ENCODE results near the gene RAPGEF6.

The RAPGEF6 gene

GRCh38 chr5:131379723-131380122, 255.3 kb downstream of the RAPGEF6 start:
- DNase-seq (ENCODE audit: low read depth in 1 of 2, low spot score in 1 of 2): peak in 1 of 2 experiments; percentile 10
- no peak for TF ChIP-seq REST (IDR thresholded peaks at IDR 0.05; ENCODE audit: insufficient replicate concordance, low read depth)
- peak; percentile 66; the same call in 1 of the 2 replicates for TF ChIP-seq SPI1 (IDR thresholded peaks at IDR 0.05; ENCODE audit: borderline replicate concordance, low read depth)

DNA sequence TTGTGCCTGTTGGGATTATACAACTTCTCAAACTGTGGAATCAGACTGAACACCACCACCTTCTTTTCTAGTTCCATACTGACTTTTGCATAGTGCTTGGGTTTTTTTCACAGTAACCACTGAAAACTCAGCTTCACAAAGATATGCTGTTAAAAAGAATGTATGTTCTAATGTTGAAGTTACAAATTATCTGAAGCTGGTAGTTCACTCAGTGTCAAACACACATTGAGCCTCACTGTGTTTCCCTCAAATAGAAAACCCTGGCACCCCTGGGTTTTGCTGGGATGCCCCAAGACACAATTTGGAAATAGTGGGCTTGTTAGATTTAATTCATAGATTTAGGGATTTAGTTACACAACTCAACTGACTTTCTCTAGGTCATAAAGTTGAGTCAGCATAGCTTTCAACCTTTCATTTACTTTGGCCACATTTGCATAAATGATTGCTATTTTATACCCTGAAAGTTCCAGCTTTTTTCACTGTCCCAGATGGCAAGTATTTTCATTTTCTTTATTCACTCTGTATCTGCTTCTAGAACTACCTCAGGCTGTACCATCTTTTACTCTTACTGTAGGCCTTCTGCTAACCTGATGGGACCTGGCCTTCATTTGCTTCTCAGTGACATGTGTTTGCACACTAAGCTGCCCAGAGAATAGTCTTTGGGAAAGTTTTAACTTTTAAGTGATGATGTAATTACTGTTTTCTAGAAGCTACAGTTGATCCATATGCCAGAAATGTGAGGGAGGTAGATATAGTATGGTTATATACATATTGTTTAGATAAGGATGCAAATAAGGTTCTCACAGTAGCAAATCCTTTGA, 256.1 kb downstream of the RAPGEF6 start:
- H3K27ac ChIP-seq (replicated peaks): peak overlapping the region; percentile 66
- H3K4me3 ChIP-seq (replicated peaks; ENCODE audit: insufficient read depth, low read length): no peak overlapping the region

More at GRCh38 chr5:131379723-131380122, 255.3 kb downstream of the RAPGEF6 start:
- peak overlapping the region; percentile 66 for H3K27ac ChIP-seq (replicated peaks)
- no peak overlapping the region for H3K4me3 ChIP-seq (replicated peaks; ENCODE audit: insufficient read depth, low read length)
- no peaks in the 10 kb centered on the region for H3K27me3 ChIP-seq (ENCODE audit: insufficient read depth, poor library complexity, severe bottlenecking)

GRCh38 chr5:131377785-131378325, 257.2 kb downstream of the RAPGEF6 start:
- Histone ChIP-seq H3K27me3 (ENCODE audit: insufficient read depth, poor library complexity, severe bottlenecking) (no peaks in the 10 kb centered on the region), H3K27ac (replicated peaks) (peak overlapping the region; percentile 66; the same call in 1 of the 2 replicates)

More for the DNA sequence above, 256.1 kb downstream of the RAPGEF6 start:
- H3K27me3 ChIP-seq (ENCODE audit: insufficient read depth, poor library complexity, severe bottlenecking): no peaks in the 10 kb centered on the region
- no peak for DNase-seq (ENCODE audit: low read depth in 1 of 2, low spot score in 1 of 2)
- TF ChIP-seq POLR2AphosphoS5 (IDR thresholded peaks at IDR 0.05; ENCODE audit: low read depth) (no peak), SPI1 (IDR thresholded peaks at IDR 0.05; ENCODE audit: borderline replicate concordance, low read depth) (no peak), REST (IDR thresholded peaks at IDR 0.05; ENCODE audit: insufficient replicate concordance, low read depth) (no peak), GABPA (IDR thresholded peaks at IDR 0.05; ENCODE audit: low read depth) (no peak)
- TF ChIP-seq, protein P1, sequence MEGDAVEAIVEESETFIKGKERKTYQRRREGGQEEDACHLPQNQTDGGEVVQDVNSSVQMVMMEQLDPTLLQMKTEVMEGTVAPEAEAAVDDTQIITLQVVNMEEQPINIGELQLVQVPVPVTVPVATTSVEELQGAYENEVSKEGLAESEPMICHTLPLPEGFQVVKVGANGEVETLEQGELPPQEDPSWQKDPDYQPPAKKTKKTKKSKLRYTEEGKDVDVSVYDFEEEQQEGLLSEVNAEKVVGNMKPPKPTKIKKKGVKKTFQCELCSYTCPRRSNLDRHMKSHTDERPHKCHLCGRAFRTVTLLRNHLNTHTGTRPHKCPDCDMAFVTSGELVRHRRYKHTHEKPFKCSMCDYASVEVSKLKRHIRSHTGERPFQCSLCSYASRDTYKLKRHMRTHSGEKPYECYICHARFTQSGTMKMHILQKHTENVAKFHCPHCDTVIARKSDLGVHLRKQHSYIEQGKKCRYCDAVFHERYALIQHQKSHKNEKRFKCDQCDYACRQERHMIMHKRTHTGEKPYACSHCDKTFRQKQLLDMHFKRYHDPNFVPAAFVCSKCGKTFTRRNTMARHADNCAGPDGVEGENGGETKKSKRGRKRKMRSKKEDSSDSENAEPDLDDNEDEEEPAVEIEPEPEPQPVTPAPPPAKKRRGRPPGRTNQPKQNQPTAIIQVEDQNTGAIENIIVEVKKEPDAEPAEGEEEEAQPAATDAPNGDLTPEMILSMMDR (IDR thresholded peaks at IDR 0.05; ENCODE audit: insufficient read depth, low read length): no peak

More at GRCh38 chr5:131377785-131378325, 257.2 kb downstream of the RAPGEF6 start:
- DNase-seq (ENCODE audit: low read depth in 1 of 2, low spot score in 1 of 2): no peak
- no peak overlapping the region for H3K4me3 ChIP-seq (replicated peaks; ENCODE audit: insufficient read depth, low read length)
- no peak for TF ChIP-seq GABPA (IDR thresholded peaks at IDR 0.05; ENCODE audit: low read depth)
- no peak for TF ChIP-seq POLR2AphosphoS5 (IDR thresholded peaks at IDR 0.05; ENCODE audit: low read depth)
- TF ChIP-seq, protein P1 (IDR thresholded peaks at IDR 0.05; ENCODE audit: insufficient read depth, low read length): no peak
- TF ChIP-seq SPI1 (IDR thresholded peaks at IDR 0.05; ENCODE audit: borderline replicate concordance, low read depth): no peak
- TF ChIP-seq REST (IDR thresholded peaks at IDR 0.05; ENCODE audit: insufficient replicate concordance, low read depth): no peak
